Measurements from ENCODE around the gene SPATA22.

DNA sequence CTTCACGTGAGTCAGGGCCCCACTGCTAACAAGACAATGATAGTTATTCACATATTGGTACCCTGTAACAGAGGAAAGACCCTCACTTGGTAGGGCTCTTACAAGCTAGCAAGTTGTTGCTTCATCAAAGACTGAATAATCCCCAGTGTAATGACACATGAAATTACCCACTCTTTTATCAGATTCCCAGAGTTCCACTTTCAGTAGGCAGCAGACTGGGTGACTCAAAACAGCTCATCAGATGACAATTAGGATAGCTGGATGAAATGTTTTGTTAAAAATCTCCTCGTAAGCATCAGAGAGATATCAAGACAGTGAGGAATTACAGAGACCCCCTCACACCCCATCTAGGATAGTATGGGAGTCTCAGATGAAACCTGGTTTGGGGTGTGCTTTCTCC is 31.2 kb downstream of the SPATA22 start:
- TF ChIP-seq, protein P1, sequence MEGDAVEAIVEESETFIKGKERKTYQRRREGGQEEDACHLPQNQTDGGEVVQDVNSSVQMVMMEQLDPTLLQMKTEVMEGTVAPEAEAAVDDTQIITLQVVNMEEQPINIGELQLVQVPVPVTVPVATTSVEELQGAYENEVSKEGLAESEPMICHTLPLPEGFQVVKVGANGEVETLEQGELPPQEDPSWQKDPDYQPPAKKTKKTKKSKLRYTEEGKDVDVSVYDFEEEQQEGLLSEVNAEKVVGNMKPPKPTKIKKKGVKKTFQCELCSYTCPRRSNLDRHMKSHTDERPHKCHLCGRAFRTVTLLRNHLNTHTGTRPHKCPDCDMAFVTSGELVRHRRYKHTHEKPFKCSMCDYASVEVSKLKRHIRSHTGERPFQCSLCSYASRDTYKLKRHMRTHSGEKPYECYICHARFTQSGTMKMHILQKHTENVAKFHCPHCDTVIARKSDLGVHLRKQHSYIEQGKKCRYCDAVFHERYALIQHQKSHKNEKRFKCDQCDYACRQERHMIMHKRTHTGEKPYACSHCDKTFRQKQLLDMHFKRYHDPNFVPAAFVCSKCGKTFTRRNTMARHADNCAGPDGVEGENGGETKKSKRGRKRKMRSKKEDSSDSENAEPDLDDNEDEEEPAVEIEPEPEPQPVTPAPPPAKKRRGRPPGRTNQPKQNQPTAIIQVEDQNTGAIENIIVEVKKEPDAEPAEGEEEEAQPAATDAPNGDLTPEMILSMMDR (conservative IDR thresholded peaks at IDR 0.05; ENCODE audit: low read depth in 2 of 2): no peak
- no peak for TF ChIP-seq EZH2 (IDR thresholded peaks at IDR 0.05; ENCODE audit: low read depth, unreplicated experiment)
- TF ChIP-seq, protein P2, sequence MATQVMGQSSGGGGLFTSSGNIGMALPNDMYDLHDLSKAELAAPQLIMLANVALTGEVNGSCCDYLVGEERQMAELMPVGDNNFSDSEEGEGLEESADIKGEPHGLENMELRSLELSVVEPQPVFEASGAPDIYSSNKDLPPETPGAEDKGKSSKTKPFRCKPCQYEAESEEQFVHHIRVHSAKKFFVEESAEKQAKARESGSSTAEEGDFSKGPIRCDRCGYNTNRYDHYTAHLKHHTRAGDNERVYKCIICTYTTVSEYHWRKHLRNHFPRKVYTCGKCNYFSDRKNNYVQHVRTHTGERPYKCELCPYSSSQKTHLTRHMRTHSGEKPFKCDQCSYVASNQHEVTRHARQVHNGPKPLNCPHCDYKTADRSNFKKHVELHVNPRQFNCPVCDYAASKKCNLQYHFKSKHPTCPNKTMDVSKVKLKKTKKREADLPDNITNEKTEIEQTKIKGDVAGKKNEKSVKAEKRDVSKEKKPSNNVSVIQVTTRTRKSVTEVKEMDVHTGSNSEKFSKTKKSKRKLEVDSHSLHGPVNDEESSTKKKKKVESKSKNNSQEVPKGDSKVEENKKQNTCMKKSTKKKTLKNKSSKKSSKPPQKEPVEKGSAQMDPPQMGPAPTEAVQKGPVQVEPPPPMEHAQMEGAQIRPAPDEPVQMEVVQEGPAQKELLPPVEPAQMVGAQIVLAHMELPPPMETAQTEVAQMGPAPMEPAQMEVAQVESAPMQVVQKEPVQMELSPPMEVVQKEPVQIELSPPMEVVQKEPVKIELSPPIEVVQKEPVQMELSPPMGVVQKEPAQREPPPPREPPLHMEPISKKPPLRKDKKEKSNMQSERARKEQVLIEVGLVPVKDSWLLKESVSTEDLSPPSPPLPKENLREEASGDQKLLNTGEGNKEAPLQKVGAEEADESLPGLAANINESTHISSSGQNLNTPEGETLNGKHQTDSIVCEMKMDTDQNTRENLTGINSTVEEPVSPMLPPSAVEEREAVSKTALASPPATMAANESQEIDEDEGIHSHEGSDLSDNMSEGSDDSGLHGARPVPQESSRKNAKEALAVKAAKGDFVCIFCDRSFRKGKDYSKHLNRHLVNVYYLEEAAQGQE (IDR thresholded peaks at IDR 0.05; ENCODE audit: unreplicated experiment): no peak
- no peak for TF ChIP-seq POLR2AphosphoS5 (IDR thresholded peaks at IDR 0.05; ENCODE audit: low read depth)
- no peak for TF ChIP-seq CREB1 (CRISPR knock-in tag; IDR thresholded peaks at IDR 0.05; ENCODE audit: low read depth)
- TF ChIP-seq, protein P3, sequence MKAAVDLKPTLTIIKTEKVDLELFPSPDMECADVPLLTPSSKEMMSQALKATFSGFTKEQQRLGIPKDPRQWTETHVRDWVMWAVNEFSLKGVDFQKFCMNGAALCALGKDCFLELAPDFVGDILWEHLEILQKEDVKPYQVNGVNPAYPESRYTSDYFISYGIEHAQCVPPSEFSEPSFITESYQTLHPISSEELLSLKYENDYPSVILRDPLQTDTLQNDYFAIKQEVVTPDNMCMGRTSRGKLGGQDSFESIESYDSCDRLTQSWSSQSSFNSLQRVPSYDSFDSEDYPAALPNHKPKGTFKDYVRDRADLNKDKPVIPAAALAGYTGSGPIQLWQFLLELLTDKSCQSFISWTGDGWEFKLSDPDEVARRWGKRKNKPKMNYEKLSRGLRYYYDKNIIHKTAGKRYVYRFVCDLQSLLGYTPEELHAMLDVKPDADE (IDR thresholded peaks at IDR 0.05): no peak
- TF ChIP-seq STAT1 (IDR thresholded peaks at IDR 0.05; ENCODE audit: unreplicated experiment): no peak

All from GM23338 (cell line).